Dendritic cell treated with granulocyte-macrophage colony-stimulating factor and Interleukin-4, amounts not matched to agents 40 ng/mL and 50 ng/mL, for 4 days (primary cell): Measurements from ENCODE around the gene MYO9A.
"Not testable (repeated sequence)": the region's sequence is repeated elsewhere in the genome, so short reads cannot be mapped to it uniquely, and the experiment has no call there.

Source experiments
- H3K27ac Mint-ChIP-seq: one replicate; pipeline ENCODE4 v1.8.0; 2022; ENCODE audit warnings: mild to moderate bottlenecking, mixed read lengths
- H3K27me3 Mint-ChIP-seq: one replicate; pipeline ENCODE4 v1.8.0; 2022; ENCODE audit warnings: mild to moderate bottlenecking, mixed read lengths
- H3K36me3 Mint-ChIP-seq: one replicate; pipeline ENCODE4 v1.8.0; 2022; ENCODE audit warnings: low read depth, mixed read lengths
- H3K4me1 Mint-ChIP-seq: one replicate; pipeline ENCODE4 v1.8.0; 2022; ENCODE audit warnings: low read depth, mixed read lengths
- H3K4me3 Mint-ChIP-seq: one replicate; pipeline ENCODE4 v1.8.0; 2022; ENCODE audit warnings: mild to moderate bottlenecking, moderate library complexity, mixed read lengths
- H3K9me3 Mint-ChIP-seq: one replicate; pipeline ENCODE4 v1.8.0; 2022; ENCODE audit warnings: mixed read lengths
- intact Hi-C: fragments of 100-400 bp; cut with micrococcal nuclease; formaldehyde crosslinking; loops from one replicate; pipeline ENCODE4 v1.15.0; 2022

The MYO9A gene

GRCh38 chr15:72060687-72061250 lies 57.2 kb downstream of the MYO9A start:
- H3K27ac Mint-ChIP-seq: no peak overlapping the region
- peaks cover 8% of the 10 kb centered on the region for H3K4me1 Mint-ChIP-seq
- no peak overlapping the region for H3K4me3 Mint-ChIP-seq
- H3K9me3 Mint-ChIP-seq: no peaks in the 10 kb centered on the region
- H3K27me3 Mint-ChIP-seq: no peaks in the 10 kb centered on the region
- H3K36me3 Mint-ChIP-seq: peaks cover 10% of the 10 kb centered on the region
- intact Hi-C loops: no loop called here

DNA sequence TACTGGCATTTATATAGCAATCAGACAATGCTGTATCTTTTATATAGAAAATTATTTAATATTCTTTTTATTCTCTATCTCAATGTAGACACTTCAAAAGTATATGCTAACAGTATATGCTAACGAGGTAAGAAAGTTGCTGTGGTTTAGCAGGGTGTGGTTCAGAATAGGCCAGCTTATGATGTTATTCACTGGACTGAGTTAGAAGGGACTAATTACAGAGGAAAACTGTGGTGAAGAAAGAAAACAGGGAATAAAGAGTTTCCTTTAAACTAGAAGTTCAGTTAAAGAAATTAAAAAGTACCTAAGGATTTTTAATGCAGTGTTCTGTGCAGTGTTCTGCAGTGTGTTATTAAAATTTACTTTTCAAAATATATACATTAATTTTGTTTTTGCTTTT lies 59.4 kb downstream of the MYO9A start:
- peaks cover 16% of the 10 kb centered on the region for H3K36me3 Mint-ChIP-seq
- H3K9me3 Mint-ChIP-seq: no peaks in the 10 kb centered on the region
- H3K27me3 Mint-ChIP-seq: no peaks in the 10 kb centered on the region
- H3K27ac Mint-ChIP-seq: no peak overlapping the region
- no peak overlapping the region for H3K4me3 Mint-ChIP-seq
- intact Hi-C loops: no loop called here
- H3K4me1 Mint-ChIP-seq: peaks cover 6% of the 10 kb centered on the region

DNA sequence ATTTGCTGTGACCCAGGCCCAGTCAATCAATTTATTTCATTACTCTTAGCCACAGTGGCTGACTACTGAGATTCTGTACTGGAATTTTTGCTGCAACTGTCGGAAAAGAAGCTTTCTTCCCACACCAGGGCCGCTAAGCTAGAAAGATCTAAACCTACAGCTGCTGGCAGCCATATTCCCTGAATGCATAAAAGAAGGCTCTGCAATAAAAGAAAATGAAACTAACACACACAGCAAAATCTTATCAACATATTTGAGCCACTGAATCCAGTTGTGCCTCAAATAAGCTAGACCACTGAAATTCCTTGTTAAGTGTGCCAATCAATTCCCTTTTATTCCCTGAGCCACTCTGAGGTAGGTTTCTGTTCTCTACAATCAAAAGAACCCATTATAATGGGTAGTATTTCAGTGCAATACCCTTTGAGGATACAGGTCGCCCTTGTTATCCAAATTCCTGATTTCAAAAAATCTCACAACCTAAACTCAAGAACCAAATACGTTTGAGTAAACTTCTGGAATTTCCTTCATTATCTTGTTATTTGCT lies 60.3 kb downstream of the MYO9A start:
- Mint-ChIP-seq H3K4me3 (no peak overlapping the region), H3K9me3 (no peaks in the 10 kb centered on the region), H3K36me3 (peaks cover 16% of the 10 kb centered on the region), H3K4me1 (no peaks in the 10 kb centered on the region), H3K27me3 (no peaks in the 10 kb centered on the region), H3K27ac (no peak overlapping the region)
- intact Hi-C loops: no loop called here

GRCh38 chr15:72056217-72056616 lies 61.7 kb downstream of the MYO9A start:
- intact Hi-C loops, H3K27me3 Mint-ChIP-seq, H3K4me1 Mint-ChIP-seq, H3K9me3 Mint-ChIP-seq, H3K27ac Mint-ChIP-seq, H3K4me3 Mint-ChIP-seq: not testable (repeated sequence)
- H3K36me3 Mint-ChIP-seq: peaks cover 11% of the 10 kb centered on the region

GRCh38 chr15:72053297-72053696 lies 64.7 kb downstream of the MYO9A start:
- intact Hi-C loops, H3K9me3 Mint-ChIP-seq, H3K4me1 Mint-ChIP-seq, H3K36me3 Mint-ChIP-seq, H3K27me3 Mint-ChIP-seq, H3K27ac Mint-ChIP-seq, H3K4me3 Mint-ChIP-seq: not testable (repeated sequence)

GRCh38 chr15:72050700-72051099 lies 67.2 kb downstream of the MYO9A start:
- intact Hi-C loops: no loop called here

GRCh38 chr15:72047020-72047419 lies 70.9 kb downstream of the MYO9A start:
- Mint-ChIP-seq H3K9me3 (no peaks in the 10 kb centered on the region), H3K27ac (no peak overlapping the region), H3K27me3 (no peaks in the 10 kb centered on the region), H3K36me3 (peaks cover 26% of the 10 kb centered on the region), H3K4me3 (no peak overlapping the region), H3K4me1 (peaks cover 7% of the 10 kb centered on the region)
- intact Hi-C loops: no loop called here

More at GRCh38 chr15:72050700-72051099, 67.2 kb downstream of the MYO9A start:
- H3K4me3 Mint-ChIP-seq: no peak overlapping the region
- H3K27ac Mint-ChIP-seq: no peak overlapping the region
- H3K36me3 Mint-ChIP-seq: peaks cover 15% of the 10 kb centered on the region
- peaks cover 7% of the 10 kb centered on the region for H3K4me1 Mint-ChIP-seq
- H3K9me3 Mint-ChIP-seq: no peaks in the 10 kb centered on the region
- H3K27me3 Mint-ChIP-seq: no peaks in the 10 kb centered on the region

GRCh38 chr15:72044956-72045355 lies 73.0 kb downstream of the MYO9A start:
- Mint-ChIP-seq H3K4me3 (no peak overlapping the region), H3K9me3 (no peaks in the 10 kb centered on the region), H3K27ac (no peak overlapping the region), H3K27me3 (no peaks in the 10 kb centered on the region), H3K36me3 (peaks cover 45% of the 10 kb centered on the region), H3K4me1 (peaks cover 7% of the 10 kb centered on the region)
- intact Hi-C loops: no loop called here

DNA sequence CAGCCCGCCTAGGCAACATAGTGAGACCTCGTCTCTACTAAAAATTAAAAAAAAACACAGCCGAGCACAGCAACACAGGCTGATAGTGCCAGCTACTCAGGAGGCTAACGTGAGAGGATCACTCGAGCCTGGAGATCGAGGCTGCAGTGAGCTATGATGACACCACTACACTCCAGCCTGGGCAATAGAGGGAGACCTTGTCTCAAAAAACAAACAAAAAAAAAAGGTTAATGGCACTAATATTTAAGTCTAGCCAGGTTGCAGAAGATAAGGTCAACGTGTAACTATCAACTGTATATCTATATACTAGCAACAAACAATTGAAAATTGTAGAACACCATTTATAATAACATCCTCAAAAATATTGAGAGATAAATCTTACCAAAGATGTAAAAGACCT lies 75.1 kb downstream of the MYO9A start:
- intact Hi-C loops: no loop called here
- H3K27me3 Mint-ChIP-seq: no peaks in the 10 kb centered on the region
- H3K4me1 Mint-ChIP-seq: peaks cover 7% of the 10 kb centered on the region
- H3K4me3 Mint-ChIP-seq: no peak overlapping the region
- no peak overlapping the region for H3K27ac Mint-ChIP-seq
- H3K9me3 Mint-ChIP-seq: peaks cover 10% of the 10 kb centered on the region
- H3K36me3 Mint-ChIP-seq: peaks cover 56% of the 10 kb centered on the region

DNA sequence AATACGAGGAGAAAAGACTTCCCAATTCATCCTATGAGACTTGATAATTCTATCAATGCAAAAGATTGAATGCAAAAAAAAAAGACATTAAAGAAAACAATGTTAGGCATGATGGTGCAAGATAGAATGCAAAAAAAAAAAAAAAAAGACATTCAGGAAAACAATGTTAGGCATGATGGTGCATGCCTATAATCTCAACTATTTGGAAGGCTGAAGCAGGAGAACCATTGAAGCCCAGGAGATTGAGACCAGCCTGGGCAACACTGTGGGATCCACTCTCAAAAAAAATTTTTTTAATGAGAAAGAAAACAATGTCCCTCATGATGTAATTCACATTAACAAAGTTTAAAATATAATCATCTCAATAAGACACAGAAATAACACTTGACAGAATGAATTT lies 75.9 kb downstream of the MYO9A start:
- Mint-ChIP-seq H3K4me1 (peaks cover 5% of the 10 kb centered on the region), H3K9me3 (peaks cover 18% of the 10 kb centered on the region), H3K4me3 (no peak overlapping the region), H3K36me3 (peaks cover 63% of the 10 kb centered on the region), H3K27me3 (no peaks in the 10 kb centered on the region), H3K27ac (no peak overlapping the region)
- intact Hi-C loops: no loop called here

DNA sequence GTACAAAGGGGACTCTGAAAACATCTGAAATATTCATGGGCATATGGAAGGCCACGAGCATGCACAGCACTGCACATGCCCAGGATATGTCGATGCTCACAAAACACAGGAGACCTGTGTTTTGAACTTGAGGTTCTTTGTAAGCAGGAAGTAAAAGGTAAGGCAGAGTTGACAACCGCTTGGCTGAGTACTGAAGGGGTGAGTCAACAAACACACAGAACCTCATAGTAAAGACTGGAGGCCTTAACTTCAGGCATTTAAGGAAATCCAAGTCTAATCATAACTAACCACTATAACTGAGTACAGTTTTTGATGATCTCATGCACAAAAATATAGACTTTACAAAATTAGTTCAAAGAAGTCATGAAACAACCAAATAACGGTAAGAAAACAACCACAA lies 80.6 kb downstream of the MYO9A start:
- Mint-ChIP-seq H3K4me1 (peaks cover 7% of the 10 kb centered on the region), H3K27ac (no peak overlapping the region), H3K9me3 (peaks cover 21% of the 10 kb centered on the region), H3K36me3 (peaks cover 41% of the 10 kb centered on the region), H3K27me3 (no peaks in the 10 kb centered on the region), H3K4me3 (no peak overlapping the region)
- intact Hi-C loops: no loop called here

DNA sequence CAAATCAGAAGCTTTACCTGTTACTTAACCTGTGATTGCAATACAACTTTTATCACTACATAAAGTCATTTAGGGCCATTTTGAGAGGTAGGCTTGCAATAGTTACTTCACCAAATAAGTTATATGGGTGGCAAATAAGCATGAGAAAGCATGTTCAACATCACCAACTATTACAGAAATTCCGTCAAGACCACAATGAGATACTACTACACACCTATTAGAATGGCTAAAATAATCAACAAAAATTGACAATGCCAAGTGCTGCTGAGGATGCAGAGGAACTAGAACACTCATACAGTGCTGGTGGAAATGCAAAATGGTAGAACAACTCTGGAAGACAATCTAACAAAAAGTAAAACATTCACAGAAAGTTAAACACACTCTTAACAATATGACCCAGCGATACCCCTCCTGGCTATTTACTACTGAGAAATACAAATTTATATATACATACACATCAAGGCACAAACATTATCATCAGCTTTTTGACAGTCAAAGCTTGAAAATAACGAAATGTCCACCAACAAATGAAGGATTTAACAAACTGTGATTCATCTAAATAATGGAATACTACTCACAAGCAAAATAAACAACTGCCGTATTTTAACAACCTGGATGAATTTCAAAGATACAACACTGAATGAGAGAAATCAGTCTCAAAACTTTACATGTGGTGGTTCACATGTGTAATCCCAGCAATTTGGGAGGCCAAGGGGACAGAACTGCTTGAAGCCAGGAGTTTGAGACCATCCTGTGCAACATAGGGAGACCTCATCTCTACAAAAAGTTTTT lies 82.9 kb downstream of the MYO9A start:
- H3K36me3 Mint-ChIP-seq: peaks cover 32% of the 10 kb centered on the region

DNA sequence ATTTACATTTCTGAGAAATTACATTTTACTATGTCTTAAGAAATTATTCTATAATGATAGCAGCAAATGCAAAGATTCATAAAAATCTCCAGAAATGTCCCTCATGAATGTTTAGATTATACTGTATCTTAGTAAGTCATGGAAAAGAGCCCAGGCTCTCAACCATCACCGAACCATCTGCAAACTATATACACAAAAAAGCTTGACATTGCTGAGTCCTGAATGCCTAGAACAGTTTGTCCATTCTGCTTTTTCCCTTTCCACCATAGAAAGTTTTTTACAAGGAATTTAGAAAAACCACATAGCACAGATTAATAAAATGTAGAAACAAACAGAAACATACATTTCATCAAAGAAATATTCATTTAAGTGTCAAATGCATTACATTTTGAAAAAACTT lies 83.6 kb downstream of the MYO9A start:
- no peak overlapping the region for H3K27ac Mint-ChIP-seq
- H3K9me3 Mint-ChIP-seq: peaks cover 21% of the 10 kb centered on the region
- no peak overlapping the region for H3K4me3 Mint-ChIP-seq
- H3K27me3 Mint-ChIP-seq: no peaks in the 10 kb centered on the region
- H3K4me1 Mint-ChIP-seq: peaks cover 7% of the 10 kb centered on the region
- intact Hi-C loops: no loop called here
- H3K36me3 Mint-ChIP-seq: peaks cover 29% of the 10 kb centered on the region

More for the DNA sequence above, 82.9 kb downstream of the MYO9A start:
- peaks cover 7% of the 10 kb centered on the region for H3K4me1 Mint-ChIP-seq
- H3K27me3 Mint-ChIP-seq: no peaks in the 10 kb centered on the region
- H3K4me3 Mint-ChIP-seq: no peak overlapping the region
- intact Hi-C loops: no loop called here
- no peak overlapping the region for H3K27ac Mint-ChIP-seq
- peaks cover 21% of the 10 kb centered on the region for H3K9me3 Mint-ChIP-seq

DNA sequence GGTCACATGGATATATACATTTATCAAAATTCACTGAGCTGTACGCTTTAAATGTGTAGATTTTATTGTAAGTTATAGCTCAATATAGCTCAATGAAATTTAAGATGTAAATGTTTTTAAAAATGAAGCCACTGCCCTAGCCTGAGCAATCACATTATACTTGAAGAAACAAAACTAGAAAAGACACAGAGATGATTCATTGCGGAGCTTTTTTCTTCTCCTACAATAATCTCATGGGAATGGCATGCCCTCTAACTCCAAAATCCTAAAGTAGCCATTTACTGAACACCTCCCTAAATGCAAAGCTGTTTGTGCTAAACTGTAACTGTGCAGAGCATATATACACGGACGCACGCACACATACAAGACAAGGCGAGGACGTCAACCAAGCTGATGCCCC lies 84.2 kb downstream of the MYO9A start:
- Mint-ChIP-seq H3K9me3 (peaks cover 19% of the 10 kb centered on the region), H3K4me3 (no peak overlapping the region), H3K4me1 (peaks cover 7% of the 10 kb centered on the region), H3K36me3 (peaks cover 29% of the 10 kb centered on the region), H3K27ac (no peak overlapping the region), H3K27me3 (no peaks in the 10 kb centered on the region)
- intact Hi-C loops: no loop called here
